Measurements from ENCODE around the gene C1orf21. TPM values are rescaled to one million over a fixed set of nuclear protein-coding genes. Genes with fewer than 3 reads are reported as not detected.

C1orf21 gene
- polyA plus RNA-seq, 3 donors from 2014 or later, result 119 to 149 (median 130) TPM

DNA sequence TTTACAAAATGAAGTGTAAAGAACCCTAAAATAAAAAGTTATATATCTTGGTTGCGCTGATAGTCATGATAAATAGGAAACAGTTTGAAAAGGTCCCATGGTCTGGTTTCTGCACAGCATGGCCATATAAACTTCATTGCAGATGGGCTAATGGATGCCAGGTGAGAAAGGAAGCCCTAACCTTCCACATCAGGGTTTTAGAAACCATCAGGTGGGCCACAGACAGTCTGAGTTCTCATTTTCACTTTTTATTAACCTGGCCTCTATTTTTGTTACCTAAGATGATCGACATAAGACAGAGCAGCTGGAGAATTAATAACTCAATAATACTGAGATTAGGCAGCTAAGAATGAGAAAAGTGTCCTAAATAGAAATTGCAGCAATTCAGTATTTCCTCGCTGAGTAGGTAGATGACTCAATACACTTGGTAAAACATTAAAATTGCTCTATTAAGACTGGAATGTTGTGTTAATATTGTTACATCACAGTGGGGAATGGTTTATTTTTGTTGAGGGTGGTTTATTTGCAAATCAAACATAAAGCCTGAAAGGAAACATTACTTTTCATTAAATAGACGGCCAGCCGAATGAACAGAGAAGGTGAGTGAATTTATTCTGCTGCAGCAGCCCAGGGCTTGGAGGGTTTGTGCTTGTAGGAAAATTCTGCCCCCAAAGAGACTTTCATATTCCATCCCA lies 21.1 kb downstream of the C1orf21 start:
- DNase-seq, result no peak
- Mint-ChIP-seq H3K36me3 (no peaks in the 10 kb centered on the region), H3K9me3 (no peaks in the 10 kb centered on the region), H3K27ac (peak overlapping the region; percentile 60 to 88 (median 68)), H3K4me3 (no peak overlapping the region), H3K4me1 (peaks cover 78 to 91% of the 10 kb centered on the region in 2 donors), H3K27me3 (ENCODE audit: low read depth in 3 of 3) (peaks cover 0 to 3% (median 0%) of the 10 kb centered on the region in 3 donors)

DNA sequence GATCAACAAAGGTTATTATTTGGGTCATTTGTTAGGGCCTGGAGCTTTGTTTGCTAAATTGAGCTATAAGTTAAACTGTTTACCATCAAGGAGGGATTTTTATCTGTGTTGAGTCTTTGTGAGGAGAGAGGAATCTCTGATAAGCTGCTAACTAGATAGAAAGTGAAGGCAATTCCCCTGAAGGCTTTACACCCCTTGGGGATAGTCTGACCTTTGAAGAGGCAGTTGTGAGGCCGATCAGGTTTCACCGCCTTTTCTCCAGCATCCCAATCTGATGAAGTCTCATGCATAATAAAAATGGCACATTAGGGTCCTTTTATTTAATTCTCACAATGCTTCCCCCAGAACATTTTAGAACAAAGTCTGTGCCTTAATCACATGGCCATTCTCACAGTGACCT lies 21.8 kb downstream of the C1orf21 start:
- Mint-ChIP-seq H3K4me1 (peaks cover 75 to 91% of the 10 kb centered on the region in 2 donors), H3K9me3 (no peaks in the 10 kb centered on the region), H3K4me3 (no peak overlapping the region), H3K36me3 (peaks cover 0 to 1% (median under 1%) of the 10 kb centered on the region in 3 donors), H3K27ac (peak overlapping the region; percentile 60 to 88 (median 68)), H3K27me3 (ENCODE audit: low read depth in 3 of 3) (peaks cover 0 to 3% (median 2%) of the 10 kb centered on the region in 3 donors)
- DNase-seq, result no peak

DNA sequence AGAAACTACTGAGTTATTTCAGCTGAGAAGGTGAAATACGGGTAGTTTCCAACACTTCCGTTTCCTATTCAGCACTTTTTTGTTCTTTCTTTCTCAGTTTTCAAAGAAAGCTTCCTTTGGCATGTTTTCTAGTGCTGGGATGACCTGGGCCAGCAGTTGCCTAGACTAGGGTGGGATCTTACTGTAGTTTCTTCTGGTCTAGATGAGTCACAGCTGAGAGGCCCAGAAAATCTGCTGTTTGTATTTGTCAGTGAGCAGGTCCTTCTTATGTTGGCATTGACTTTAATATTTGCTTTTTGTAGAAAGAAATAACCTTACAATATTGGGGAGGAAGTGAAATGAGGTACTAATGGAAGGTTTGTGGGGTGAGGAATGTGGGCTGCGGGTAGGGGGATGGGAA lies 22.2 kb downstream of the C1orf21 start:
- H3K9me3 Mint-ChIP-seq, result no peaks in the 10 kb centered on the region
- H3K27ac Mint-ChIP-seq, result peak overlapping the region; percentile 60 to 88 (median 68)
- peaks cover 0 to 6% (median 5%) of the 10 kb centered on the region in 3 donors for H3K36me3 Mint-ChIP-seq
- H3K4me1 Mint-ChIP-seq, result peaks cover 72 to 91% of the 10 kb centered on the region in 2 donors
- H3K27me3 Mint-ChIP-seq (ENCODE audit: low read depth in 3 of 3), result peaks cover 0 to 3% (median 2%) of the 10 kb centered on the region in 3 donors
- no peak for DNase-seq
- peak overlapping the region in 3 of 5 donors; percentile 2 to 15 (median 7) for H3K4me3 Mint-ChIP-seq

DNA sequence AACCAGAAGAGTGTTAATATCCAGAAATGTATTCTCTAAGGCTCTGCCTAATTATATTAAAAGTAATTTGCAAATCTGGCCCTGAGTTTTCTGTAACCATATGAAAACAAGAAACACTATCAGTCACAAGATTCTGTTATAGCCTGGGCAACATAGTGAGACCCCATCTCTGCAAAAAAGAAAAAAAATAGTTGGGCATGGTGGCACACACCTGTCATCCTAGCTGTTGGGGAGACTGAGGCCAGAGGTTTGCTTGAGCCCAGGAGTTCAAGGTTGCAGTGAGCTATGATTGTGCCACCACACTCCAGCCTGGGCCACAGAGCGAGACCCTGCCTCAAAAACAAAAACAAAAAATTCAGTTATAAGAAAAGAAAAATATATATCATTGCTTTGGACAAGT lies 25.6 kb downstream of the C1orf21 start:
- no peaks in the 10 kb centered on the region for H3K9me3 Mint-ChIP-seq
- no peak overlapping the region for H3K4me3 Mint-ChIP-seq

DNA sequence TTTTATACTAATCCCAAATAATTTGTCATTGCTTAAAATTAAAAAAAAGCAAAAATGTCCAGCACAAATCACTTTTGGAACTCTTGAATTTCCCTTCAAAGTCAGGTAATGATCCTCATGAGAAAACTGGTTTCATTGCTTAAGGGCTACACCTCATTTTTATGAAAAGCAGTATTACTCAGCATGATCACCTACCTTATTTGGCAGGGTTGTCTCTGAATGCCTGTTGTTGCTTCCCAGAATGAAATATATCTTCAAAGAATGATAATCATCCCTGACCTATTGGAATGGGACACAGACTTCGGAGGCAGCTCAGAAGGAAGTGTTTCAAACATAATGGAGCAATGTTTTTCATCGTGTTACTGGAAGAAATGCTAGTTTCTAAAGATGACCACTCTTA lies 29.7 kb downstream of the C1orf21 start:
- Mint-ChIP-seq H3K27ac (no peak overlapping the region), H3K4me1 (peaks cover 73 to 94% of the 10 kb centered on the region in 2 donors), H3K36me3 (peaks cover 0 to 15% (median 9%) of the 10 kb centered on the region in 3 donors), H3K27me3 (ENCODE audit: low read depth in 3 of 3) (peaks cover 1 to 2% (median 2%) of the 10 kb centered on the region in 3 donors), H3K9me3 (no peaks in the 10 kb centered on the region), H3K4me3 (no peak overlapping the region)
- DNase-seq, result no peak

More for the DNA sequence above, 25.6 kb downstream of the C1orf21 start:
- Mint-ChIP-seq H3K27ac (peak overlapping the region in 2 of 6 donors; percentile 13 to 57), H3K27me3 (ENCODE audit: low read depth in 3 of 3) (peaks cover 0 to 2% (median 1%) of the 10 kb centered on the region in 3 donors), H3K36me3 (peaks cover 0 to 15% (median 9%) of the 10 kb centered on the region in 3 donors), H3K4me1 (peaks cover 65 to 87% of the 10 kb centered on the region in 2 donors)
- DNase-seq, result no peak

DNA sequence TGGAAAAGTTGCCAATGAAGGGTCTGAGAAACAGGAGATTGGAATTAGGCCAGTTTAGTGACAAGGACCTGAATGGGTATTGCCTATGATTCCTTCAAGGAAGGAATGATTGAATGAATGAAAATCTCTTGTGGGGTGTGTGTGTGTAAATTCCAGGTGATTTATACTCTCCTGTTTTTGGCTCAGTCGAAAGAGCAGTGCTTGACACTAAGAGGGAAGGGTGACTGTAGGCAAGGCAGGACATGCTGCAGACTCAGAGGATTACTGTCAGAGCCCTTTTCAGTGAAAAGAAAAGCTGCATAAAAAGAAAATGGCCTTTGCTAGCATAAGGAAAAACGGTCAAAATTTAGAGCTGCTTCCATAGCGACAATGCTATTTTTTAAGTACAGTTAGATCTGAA lies 30.1 kb downstream of the C1orf21 start:
- no peak overlapping the region for H3K4me3 Mint-ChIP-seq
- peaks cover 0 to 15% (median 9%) of the 10 kb centered on the region in 3 donors for H3K36me3 Mint-ChIP-seq
- DNase-seq, result no peak
- H3K27me3 Mint-ChIP-seq (ENCODE audit: low read depth in 3 of 3), result peaks cover 1 to 2% (median 2%) of the 10 kb centered on the region in 3 donors
- peaks cover 78 to 96% of the 10 kb centered on the region in 2 donors for H3K4me1 Mint-ChIP-seq
- H3K9me3 Mint-ChIP-seq, result no peaks in the 10 kb centered on the region
- H3K27ac Mint-ChIP-seq, result peak overlapping the region in 3 of 6 donors; percentile 6 to 57 (median 51)

DNA sequence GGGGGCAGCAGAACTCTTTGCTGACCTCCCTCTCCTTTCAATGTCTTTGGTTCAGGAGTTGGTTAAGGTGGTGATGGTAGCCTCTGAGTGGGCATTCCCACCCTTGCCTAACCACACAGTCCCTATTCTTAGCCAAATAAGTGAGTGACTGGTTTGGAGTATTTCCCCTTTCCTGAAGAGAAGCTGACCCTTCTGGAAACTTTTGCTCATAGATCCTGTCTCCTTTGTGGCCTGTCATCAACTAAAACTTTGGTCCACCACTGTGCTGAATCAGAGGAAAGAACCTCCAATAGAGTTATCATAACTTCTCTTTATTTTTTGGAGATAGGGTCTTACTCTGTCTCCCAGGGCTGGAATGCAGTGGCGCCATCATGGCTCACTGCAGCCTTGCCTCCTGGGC lies 31.1 kb downstream of the C1orf21 start:
- H3K4me1 Mint-ChIP-seq, result peaks cover 85 to 96% of the 10 kb centered on the region in 2 donors
- H3K27ac Mint-ChIP-seq, result peak overlapping the region in 3 of 6 donors; percentile 51 to 65 (median 65)
- DNase-seq, result no peak
- no peak overlapping the region for H3K4me3 Mint-ChIP-seq
- no peaks in the 10 kb centered on the region for H3K9me3 Mint-ChIP-seq
- H3K36me3 Mint-ChIP-seq, result peaks cover 0 to 15% (median 9%) of the 10 kb centered on the region in 3 donors
- peaks cover 1 to 2% (median 2%) of the 10 kb centered on the region in 3 donors for H3K27me3 Mint-ChIP-seq (ENCODE audit: low read depth in 3 of 3)

DNA sequence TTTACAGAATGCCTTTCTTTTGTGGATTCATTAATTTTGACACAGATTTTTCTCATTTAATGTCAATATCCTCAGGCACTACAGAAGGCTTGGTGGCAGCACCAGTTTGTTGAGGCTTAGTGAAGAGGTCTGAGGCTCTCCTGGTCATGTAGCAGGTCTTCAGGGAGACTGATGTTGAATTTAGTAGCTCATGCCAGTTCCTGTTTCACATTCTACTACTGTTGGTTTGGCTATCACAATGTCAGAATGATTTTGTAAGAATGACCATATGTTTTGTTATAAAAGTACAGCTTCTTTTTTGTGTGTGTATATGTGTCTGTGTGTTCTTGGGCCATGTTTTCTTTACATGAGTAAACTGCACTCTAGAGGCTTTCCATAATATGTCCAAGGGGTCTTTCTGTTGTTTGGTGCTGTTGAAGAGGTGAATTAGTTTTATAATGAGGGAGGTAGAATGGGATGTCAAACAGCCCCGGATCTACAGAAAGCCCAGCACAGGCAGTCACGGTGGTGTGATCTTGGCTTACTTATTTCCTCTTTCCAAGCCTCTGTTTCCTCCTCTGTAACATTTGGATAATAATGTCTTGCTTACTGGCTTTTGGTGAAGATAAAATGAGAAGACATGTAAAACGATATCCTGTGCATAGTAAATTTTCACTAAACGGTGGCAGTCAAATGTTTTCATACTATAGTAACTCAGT lies 32.0 kb downstream of the C1orf21 start:
- H3K36me3 Mint-ChIP-seq, result peaks cover 0 to 12% (median 6%) of the 10 kb centered on the region in 3 donors
- peak overlapping the region; percentile 60 to 80 (median 65) for H3K27ac Mint-ChIP-seq
- no peaks in the 10 kb centered on the region for H3K9me3 Mint-ChIP-seq
- H3K4me3 Mint-ChIP-seq, result peak overlapping the region; percentile 5 to 45 (median 21)
- DNase-seq, result no peak
- H3K27me3 Mint-ChIP-seq (ENCODE audit: low read depth in 3 of 3), result peaks cover 0 to 2% (median 1%) of the 10 kb centered on the region in 3 donors
- peaks cover 89 to 96% of the 10 kb centered on the region in 2 donors for H3K4me1 Mint-ChIP-seq

DNA sequence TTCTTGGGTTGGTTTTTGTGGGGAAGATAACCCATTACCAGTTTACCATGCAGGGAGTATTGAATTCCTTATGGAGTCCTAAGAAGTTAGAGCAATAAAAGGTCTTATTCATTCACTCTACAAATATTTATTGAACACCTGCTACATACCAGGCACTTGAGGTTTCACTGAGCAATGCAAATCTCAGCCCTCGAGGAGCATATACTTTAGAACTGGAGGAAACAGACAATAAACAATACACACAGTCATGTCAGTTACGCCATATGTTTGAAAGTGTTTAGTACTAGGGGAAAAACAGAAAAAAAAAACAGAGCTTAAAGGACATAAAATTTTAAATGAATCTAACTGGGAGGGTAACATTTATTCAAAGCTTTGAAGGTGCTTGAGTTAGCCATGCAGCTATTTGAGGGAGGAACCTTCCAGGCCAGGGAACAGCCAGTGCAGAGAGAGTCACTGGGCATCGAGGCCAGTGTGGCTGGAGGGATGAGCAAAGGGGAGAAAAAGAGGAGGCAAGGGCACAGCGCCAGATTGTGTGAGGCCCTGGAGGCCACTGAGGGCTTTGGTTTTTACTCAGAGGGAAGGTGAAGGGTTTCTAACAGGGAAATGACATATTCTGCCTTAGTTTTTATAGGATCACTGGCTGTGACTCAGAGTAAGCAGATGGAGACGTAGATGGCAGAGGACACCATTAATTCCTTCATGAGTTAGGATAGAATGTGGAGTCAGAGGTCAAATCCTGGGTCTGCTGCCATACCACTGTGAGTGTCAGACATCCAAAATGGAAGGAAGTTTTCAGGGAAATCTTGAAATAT lies 32.7 kb downstream of the C1orf21 start:
- no peaks in the 10 kb centered on the region for H3K9me3 Mint-ChIP-seq
- peaks cover 91 to 96% of the 10 kb centered on the region in 2 donors for H3K4me1 Mint-ChIP-seq
- peak overlapping the region; percentile 52 to 83 (median 69) for H3K27ac Mint-ChIP-seq
- peaks cover 0 to 2% (median 1%) of the 10 kb centered on the region in 3 donors for H3K27me3 Mint-ChIP-seq (ENCODE audit: low read depth in 3 of 3)
- H3K4me3 Mint-ChIP-seq, result peak overlapping the region in 3 of 5 donors; percentile 36 to 52 (median 45)
- peaks cover 0 to 9% (median 0%) of the 10 kb centered on the region in 3 donors for H3K36me3 Mint-ChIP-seq
- no peak for DNase-seq

DNA sequence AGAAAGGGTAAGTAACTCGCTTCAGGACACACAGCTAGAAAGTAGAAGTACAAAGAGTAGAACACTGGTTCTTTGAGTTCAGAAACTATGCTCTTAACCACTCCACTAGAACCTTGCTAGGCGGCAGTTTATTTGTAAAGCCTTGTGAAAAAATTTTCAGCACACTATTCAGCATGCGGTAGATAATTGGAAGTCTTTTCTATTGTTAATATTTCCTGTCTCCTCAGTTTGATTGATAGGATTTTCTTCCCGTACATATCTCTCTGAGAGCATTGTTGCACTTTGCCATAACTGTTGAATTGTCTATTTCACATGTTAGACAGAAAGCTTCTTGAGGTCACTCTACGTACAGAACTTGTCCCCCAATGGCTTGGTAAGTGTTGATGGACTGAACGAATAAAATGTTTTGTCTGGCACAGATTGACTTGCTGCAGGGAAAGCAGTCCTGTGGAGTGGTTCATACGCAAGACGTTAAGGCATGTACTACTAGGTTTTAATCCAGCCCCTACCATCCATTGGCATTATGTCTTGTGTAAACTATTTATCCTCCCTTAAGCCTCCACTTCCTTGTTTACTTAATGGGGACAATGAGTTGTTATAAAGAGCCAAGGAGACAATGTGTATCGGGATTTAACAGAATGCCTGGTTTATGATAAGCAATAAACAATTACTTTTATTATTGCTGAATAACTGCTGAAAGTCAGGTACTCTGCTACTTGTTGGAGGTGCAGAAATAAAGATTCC lies 35.8 kb downstream of the C1orf21 start:
- H3K9me3 Mint-ChIP-seq, result no peaks in the 10 kb centered on the region
- peak overlapping the region in 2 of 6 donors; percentile 23 to 46 for H3K27ac Mint-ChIP-seq
- H3K36me3 Mint-ChIP-seq, result peaks cover 0 to 4% (median 0%) of the 10 kb centered on the region in 3 donors
- peaks cover 91 to 94% of the 10 kb centered on the region in 2 donors for H3K4me1 Mint-ChIP-seq
- H3K4me3 Mint-ChIP-seq, result no peak overlapping the region
- peaks cover 0 to 2% (median 0%) of the 10 kb centered on the region in 3 donors for H3K27me3 Mint-ChIP-seq (ENCODE audit: low read depth in 3 of 3)
- DNase-seq, result no peak

DNA sequence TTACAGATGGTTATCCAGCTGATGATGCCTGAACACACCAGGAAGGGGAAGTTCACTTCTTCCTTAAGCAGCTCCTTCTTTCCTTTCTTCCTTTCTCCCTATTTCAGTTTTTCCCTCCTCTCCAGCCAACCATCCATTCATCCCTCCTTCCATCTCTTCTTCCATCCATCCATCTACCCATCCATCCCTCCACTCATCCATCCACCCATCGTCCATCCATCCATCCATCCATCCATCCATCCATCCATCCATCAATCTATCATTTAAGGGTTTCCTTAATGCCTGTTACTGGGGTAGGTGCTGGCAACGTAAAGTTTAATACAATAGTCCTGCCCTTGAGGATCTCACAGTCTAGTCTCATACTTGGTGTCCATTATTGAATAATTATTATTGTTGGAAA lies 36.8 kb downstream of the C1orf21 start:
- peaks cover 88 to 94% of the 10 kb centered on the region in 2 donors for H3K4me1 Mint-ChIP-seq
- no peaks in the 10 kb centered on the region for H3K9me3 Mint-ChIP-seq
- H3K36me3 Mint-ChIP-seq, result peaks cover 4% of the 10 kb centered on the region in 3 donors
- peaks cover 0 to 2% (median 0%) of the 10 kb centered on the region in 3 donors for H3K27me3 Mint-ChIP-seq (ENCODE audit: low read depth in 3 of 3)
- no peak for DNase-seq
- no peak overlapping the region for H3K4me3 Mint-ChIP-seq
- peak overlapping the region in 1 of 6 donors; percentile 33 for H3K27ac Mint-ChIP-seq

DNA sequence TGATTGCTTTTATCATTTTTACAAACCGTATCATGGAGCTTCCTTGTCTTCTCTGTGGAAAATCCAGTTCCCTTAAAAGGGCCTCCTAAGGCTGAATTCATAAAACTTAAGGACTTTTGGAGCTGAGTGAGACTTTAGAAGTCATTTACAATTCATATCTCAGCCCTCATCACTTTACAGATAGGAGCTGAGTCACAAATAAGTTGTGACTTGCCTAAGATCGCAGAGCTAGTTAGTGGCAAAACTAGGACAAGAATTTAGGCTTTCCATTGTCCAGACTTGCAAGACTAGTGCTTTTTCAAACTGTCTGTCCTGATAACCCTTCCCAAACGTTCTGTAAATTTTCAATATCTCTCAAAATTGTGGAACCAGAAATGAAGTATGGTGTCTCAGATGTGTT lies 37.3 kb downstream of the C1orf21 start:
- no peak for DNase-seq
- Mint-ChIP-seq H3K4me3 (no peak overlapping the region), H3K36me3 (peaks cover 4 to 7% (median 4%) of the 10 kb centered on the region in 3 donors), H3K9me3 (no peaks in the 10 kb centered on the region), H3K4me1 (peaks cover 87 to 94% of the 10 kb centered on the region in 2 donors), H3K27ac (no peak overlapping the region), H3K27me3 (ENCODE audit: low read depth in 3 of 3) (peaks cover 0 to 2% (median 0%) of the 10 kb centered on the region in 3 donors)

DNA sequence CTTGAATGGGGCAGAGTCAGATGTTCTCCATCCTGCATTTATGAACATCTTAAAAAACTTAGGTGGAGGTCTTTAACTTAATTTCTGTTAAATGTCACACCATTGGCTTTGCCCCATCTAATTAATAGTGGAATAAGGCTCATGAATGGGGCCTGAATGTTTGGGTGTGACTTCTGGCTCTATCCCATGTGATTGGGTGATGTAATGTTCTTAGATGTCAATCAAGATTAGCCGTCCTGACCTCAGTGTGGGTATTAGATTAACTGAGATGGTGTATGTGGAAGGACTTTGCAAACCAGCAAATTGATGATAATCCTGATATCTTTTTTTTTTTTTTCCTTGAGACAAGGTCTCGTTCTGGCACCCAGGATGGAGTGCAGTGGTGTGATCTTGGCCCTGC lies 38.1 kb downstream of the C1orf21 start:
- no peak overlapping the region for H3K27ac Mint-ChIP-seq
- H3K4me3 Mint-ChIP-seq, result no peak overlapping the region
- no peak for DNase-seq
- no peaks in the 10 kb centered on the region for H3K27me3 Mint-ChIP-seq (ENCODE audit: low read depth in 3 of 3)
- H3K4me1 Mint-ChIP-seq, result peaks cover 79 to 88% of the 10 kb centered on the region in 2 donors
- H3K9me3 Mint-ChIP-seq, result no peaks in the 10 kb centered on the region
- peaks cover 4 to 7% (median 4%) of the 10 kb centered on the region in 3 donors for H3K36me3 Mint-ChIP-seq

Data from immature natural killer cell (primary cell).